ENCODE measurements around the gene TRAPPC6A.

- no peak for TF ChIP-seq POLR2A (IDR thresholded peaks at IDR 0.05)
- no peak for TF ChIP-seq CTCF (IDR thresholded peaks at IDR 0.05)
- no peak for TF ChIP-seq EP300 (IDR thresholded peaks at IDR 0.05)
- TF ChIP-seq POLR2AphosphoS5 (IDR thresholded peaks at IDR 0.05), result no peak
Measured at GRCh38 chr19:45117671-45118070, 60.4 kb downstream of the TRAPPC6A start.

All from sigmoid colon (tissue), 4 donors.